ENCODE data around the gene CRMP1.

DNA sequence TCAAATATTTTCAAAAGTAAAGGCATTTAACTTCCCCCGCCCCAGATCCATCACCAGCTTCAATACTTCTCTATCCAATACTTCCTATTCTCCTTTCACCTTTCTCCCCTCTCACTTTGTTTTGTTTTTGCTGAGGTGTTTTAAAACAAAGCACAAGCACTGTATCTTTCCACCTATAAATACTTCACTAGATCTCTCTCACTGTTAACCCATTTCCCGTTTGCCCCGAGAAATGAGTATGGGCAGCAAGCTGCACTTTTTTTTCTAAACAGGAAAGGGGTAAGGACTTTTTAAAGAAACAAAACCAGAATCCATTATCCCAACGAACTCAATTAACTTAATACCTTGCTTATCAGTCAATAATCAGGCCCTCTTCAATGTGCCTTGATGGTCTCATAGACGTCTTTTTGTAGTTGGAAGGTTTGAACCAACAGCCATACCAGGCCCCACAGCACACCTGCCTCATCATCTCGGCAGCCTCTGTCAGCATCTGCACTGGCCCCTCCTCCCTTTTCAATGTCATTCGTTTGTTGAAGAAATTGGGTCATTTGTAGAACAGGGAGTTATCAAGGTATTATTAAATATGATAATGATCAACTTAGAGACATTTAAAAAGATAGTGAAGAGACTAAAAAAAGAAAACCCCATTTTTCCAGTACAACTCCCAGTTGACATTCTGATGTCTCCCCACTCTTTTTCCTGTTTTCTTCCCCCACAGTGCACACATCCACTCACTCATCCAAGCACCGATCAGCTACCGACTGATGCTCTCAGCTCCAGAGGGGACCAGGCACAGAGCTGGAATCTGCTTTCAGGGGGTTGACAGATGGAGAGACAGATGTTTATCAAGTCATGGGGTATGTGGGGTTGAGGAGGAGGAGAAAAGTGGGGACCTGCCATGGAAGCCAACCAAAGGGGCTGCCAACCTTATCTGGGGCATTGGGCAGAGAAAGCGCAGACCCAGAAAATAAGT lies 25.8 kb downstream of the CRMP1 start:
- TF ChIP-seq, protein P1, sequence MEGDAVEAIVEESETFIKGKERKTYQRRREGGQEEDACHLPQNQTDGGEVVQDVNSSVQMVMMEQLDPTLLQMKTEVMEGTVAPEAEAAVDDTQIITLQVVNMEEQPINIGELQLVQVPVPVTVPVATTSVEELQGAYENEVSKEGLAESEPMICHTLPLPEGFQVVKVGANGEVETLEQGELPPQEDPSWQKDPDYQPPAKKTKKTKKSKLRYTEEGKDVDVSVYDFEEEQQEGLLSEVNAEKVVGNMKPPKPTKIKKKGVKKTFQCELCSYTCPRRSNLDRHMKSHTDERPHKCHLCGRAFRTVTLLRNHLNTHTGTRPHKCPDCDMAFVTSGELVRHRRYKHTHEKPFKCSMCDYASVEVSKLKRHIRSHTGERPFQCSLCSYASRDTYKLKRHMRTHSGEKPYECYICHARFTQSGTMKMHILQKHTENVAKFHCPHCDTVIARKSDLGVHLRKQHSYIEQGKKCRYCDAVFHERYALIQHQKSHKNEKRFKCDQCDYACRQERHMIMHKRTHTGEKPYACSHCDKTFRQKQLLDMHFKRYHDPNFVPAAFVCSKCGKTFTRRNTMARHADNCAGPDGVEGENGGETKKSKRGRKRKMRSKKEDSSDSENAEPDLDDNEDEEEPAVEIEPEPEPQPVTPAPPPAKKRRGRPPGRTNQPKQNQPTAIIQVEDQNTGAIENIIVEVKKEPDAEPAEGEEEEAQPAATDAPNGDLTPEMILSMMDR (IDR thresholded peaks at IDR 0.05): no peak
- no peak for TF ChIP-seq EP300 (IDR thresholded peaks at IDR 0.05)
- no peak for TF ChIP-seq POLR2A (IDR thresholded peaks at IDR 0.05)

Measured in upper lobe of left lung (tissue), 4 donors.